MCF 10A (cell line): Measurements from ENCODE around the gene IGFN1. TPM values are rescaled to one million over a fixed set of nuclear protein-coding genes. Genes with fewer than 3 reads are reported as not detected.
A peak's percentile ranks its signal among the peaks of the same experiment; 100 is the strongest.
"Not testable (repeated sequence)": the region's sequence is repeated elsewhere in the genome, so short reads cannot be mapped to it uniquely, and the experiment has no call there.

ENCODE experiments used
- BruUV-seq: library from RNA; stranded (reverse); fragments of 400-500 nt; replicated peaks from 2 replicates; lab custom pipeline; 2021; lab: Mats Ljungman, UMichigan
- CTCF ChIA-PET: fragments of 300-600 bp; sonication (Branson Sonifier 250); formaldehyde crosslinking; extraction: SDS; loops from one replicate; lab custom pipeline; 2021; ENCODE audit warnings: antibody characterized with exemption, inconsistent platforms; lab: Yijun Ruan, JAX
- POLR2A ChIA-PET: fragments of 300-600, 350-650 bp; sonication (Branson Sonifier 250); formaldehyde crosslinking; extraction: SDS; loops from one replicate; lab custom pipeline; 2020; ENCODE audit warnings: antibody characterized with exemption, inconsistent platforms; lab: Yijun Ruan, JAX
- DNase-seq: peaks from one replicate; pipeline ENCODE4 v3.0.0-alpha.2; 2018; ENCODE audit not compliant: unreplicated experiment
- H3K27ac Mint-ChIP-seq: one replicate; pipeline ENCODE4 v1.8.0; 2022; ENCODE audit warnings: mild to moderate bottlenecking, low read depth, mixed read lengths; ENCODE audit not compliant: unreplicated experiment
- H3K27me3 Mint-ChIP-seq: one replicate; pipeline ENCODE4 v1.8.0; 2022; ENCODE audit warnings: mixed read lengths; ENCODE audit not compliant: insufficient read depth, unreplicated experiment
- H3K36me3 Mint-ChIP-seq: one replicate; pipeline ENCODE4 v1.8.0; 2022; ENCODE audit warnings: mild to moderate bottlenecking, moderate library complexity, mixed read lengths; ENCODE audit not compliant: insufficient read depth, unreplicated experiment
- H3K4me1 Mint-ChIP-seq: one replicate; pipeline ENCODE4 v1.8.0; 2022; ENCODE audit warnings: mixed read lengths; ENCODE audit not compliant: insufficient read depth, unreplicated experiment
- H3K4me3 Mint-ChIP-seq: one replicate; pipeline ENCODE4 v1.8.0; 2022; ENCODE audit warnings: mild to moderate bottlenecking, moderate library complexity, mixed read lengths; ENCODE audit not compliant: unreplicated experiment
- H3K9me3 Mint-ChIP-seq: one replicate; pipeline ENCODE4 v1.8.0; 2022; ENCODE audit warnings: mixed read lengths; ENCODE audit not compliant: unreplicated experiment
- intact Hi-C: fragments of 100-400 bp; cut with micrococcal nuclease; formaldehyde crosslinking; loops from 2 replicates; pipeline ENCODE4 v1.14.1; 2022
- total RNA-seq: library from RNA; stranded (reverse); gene quantifications from 2 replicates; pipeline ENCODE4 v1.2.3, GENCODE V29; 2022
- TF ChIP-seq, protein P1 (sequence below): fragments of 200-600 bp; IDR thresholded peaks from one replicate; pipeline ENCODE4 v1.8.0; 2022; ENCODE audit warnings: antibody characterized with exemption, mild to moderate bottlenecking; ENCODE audit not compliant: unreplicated experiment

Gene IGFN1
- total RNA-seq, 1 experiment from 2014 or later, result 0.26 TPM

DNA sequence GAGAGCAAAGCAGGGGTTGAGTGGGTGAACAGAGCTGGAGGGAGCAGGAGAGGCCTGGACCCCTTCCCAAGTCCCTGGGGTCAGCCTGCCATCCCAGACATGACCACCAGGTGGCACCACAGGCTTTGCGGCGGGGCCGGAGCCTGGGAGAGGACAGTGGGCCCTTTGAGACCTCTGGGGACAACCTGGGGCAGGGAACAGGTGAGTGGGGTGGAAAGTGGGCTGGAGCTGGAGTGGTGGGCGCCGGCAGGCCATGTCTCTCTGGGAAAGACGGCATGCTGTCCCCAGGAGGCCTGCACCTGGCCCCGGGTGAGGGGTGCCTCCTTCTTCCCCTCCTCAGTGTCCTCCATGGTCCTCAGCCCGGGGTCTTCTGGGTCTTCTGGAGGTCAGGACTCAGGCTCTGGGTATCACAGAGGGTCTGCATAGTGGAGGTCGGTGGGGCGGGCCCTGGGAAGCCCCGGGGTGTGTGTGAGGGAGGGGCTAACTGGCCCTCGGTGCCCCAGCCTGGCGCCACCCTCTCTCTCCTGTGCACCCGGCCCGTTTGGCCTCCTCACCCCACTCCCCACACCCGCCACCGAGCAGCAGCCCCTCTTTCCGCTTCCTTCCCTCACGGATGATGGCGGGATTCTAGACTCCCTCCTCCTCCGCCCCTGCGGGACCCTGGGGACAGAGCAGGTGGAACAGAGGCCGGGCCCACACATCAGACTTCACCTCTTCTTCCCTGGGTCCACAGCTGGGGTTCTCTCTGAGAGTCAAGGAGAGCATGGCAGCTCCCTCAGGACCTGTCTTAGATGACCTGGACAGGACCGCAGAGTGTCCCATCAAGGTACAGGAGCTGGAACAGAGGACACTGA is 64.2 kb downstream of the IGFN1 start:
- ChIA-PET CTCF (interaction anchor here (0.6 to 8.7 kb wide), 62 partner anchors 11 to 1402 kb away, joined by 3 to 550 read pairs (median 5); partner anchors contain the start of gene PKP1), POLR2A (interaction anchor here (0.6 to 2.6 kb wide), 22 partner anchors 8 to 276 kb away, joined by 3 to 19 read pairs (median 6); no protein-coding TSS in a partner anchor)
- Mint-ChIP-seq H3K4me3 (no peak overlapping the region), H3K9me3 (no peaks in the 10 kb centered on the region), H3K27ac (no peak overlapping the region), H3K36me3 (no peaks in the 10 kb centered on the region), H3K4me1 (no peaks in the 10 kb centered on the region), H3K27me3 (no peaks in the 10 kb centered on the region)
- TF ChIP-seq, protein P1, sequence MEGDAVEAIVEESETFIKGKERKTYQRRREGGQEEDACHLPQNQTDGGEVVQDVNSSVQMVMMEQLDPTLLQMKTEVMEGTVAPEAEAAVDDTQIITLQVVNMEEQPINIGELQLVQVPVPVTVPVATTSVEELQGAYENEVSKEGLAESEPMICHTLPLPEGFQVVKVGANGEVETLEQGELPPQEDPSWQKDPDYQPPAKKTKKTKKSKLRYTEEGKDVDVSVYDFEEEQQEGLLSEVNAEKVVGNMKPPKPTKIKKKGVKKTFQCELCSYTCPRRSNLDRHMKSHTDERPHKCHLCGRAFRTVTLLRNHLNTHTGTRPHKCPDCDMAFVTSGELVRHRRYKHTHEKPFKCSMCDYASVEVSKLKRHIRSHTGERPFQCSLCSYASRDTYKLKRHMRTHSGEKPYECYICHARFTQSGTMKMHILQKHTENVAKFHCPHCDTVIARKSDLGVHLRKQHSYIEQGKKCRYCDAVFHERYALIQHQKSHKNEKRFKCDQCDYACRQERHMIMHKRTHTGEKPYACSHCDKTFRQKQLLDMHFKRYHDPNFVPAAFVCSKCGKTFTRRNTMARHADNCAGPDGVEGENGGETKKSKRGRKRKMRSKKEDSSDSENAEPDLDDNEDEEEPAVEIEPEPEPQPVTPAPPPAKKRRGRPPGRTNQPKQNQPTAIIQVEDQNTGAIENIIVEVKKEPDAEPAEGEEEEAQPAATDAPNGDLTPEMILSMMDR, result peak; percentile 100
- BruUV-seq, result no TSS peak
- peak; percentile 80 for DNase-seq
- intact Hi-C loops, result loop anchor here (1.0 kb wide), 3 partner anchors 91 to 153 kb away; no protein-coding TSS in a partner anchor

- H3K27ac Mint-ChIP-seq, result no peak overlapping the region
- no peaks in the 10 kb centered on the region for H3K27me3 Mint-ChIP-seq
- no peak overlapping the region for H3K4me3 Mint-ChIP-seq
- DNase-seq, result no peak
- H3K4me1 Mint-ChIP-seq, result peaks cover 6% of the 10 kb centered on the region
- H3K36me3 Mint-ChIP-seq, result no peaks in the 10 kb centered on the region
- BruUV-seq, result no TSS peak
- TF ChIP-seq, protein P1, result no peak
- no peaks in the 10 kb centered on the region for H3K9me3 Mint-ChIP-seq
- intact Hi-C loops, result no loop called here
- CTCF ChIA-PET, result interaction anchor here (1.0 to 8.7 kb wide), 23 partner anchors 10 to 240 kb away, joined by 3 to 550 read pairs (median 19); partner anchors contain the start of gene PKP1
- POLR2A ChIA-PET, result interaction anchor here (0.6 to 2.6 kb wide), 9 partner anchors 11 to 275 kb away, joined by 3 to 19 read pairs (median 12); no protein-coding TSS in a partner anchor
These were observed 65.1 kb downstream of the IGFN1 start for GRCh38 chr1:201255479-201256362.

GRCh38 chr1:201258132-201258531 is 67.5 kb downstream of the IGFN1 start:
- CTCF ChIA-PET, result interaction anchor here (0.7 to 22.1 kb wide), 10 partner anchors 9 to 255 kb away, joined by 3 to 474 read pairs (median 46); partner anchors contain the start of gene PKP1
- POLR2A ChIA-PET, result interaction anchor here (3.3 to 46.7 kb wide), 3 partner anchors 11 to 90 kb away, joined by 21 to 3819 read pairs (median 41); partner anchors contain the start of gene PKP1
- peaks cover 16% of the 10 kb centered on the region for H3K4me1 Mint-ChIP-seq
- H3K27ac Mint-ChIP-seq, BruUV-seq, H3K9me3 Mint-ChIP-seq, intact Hi-C loops, H3K4me3 Mint-ChIP-seq, H3K36me3 Mint-ChIP-seq, DNase-seq, H3K27me3 Mint-ChIP-seq: not testable (repeated sequence)

- Mint-ChIP-seq H3K27ac (no peak overlapping the region), H3K27me3 (no peaks in the 10 kb centered on the region), H3K36me3 (no peaks in the 10 kb centered on the region), H3K4me3 (no peak overlapping the region), H3K4me1 (peaks cover 16% of the 10 kb centered on the region), H3K9me3 (no peaks in the 10 kb centered on the region)
- intact Hi-C loops, result no loop called here
- DNase-seq, result no peak
- ChIA-PET POLR2A (interaction anchor here (0.6 to 46.7 kb wide), 12 partner anchors 8 to 139 kb away, joined by 3 to 3819 read pairs (median 20); partner anchors contain the start of gene PKP1), CTCF (interaction anchor here (0.7 to 22.1 kb wide), 19 partner anchors 9 to 288 kb away, joined by 3 to 474 read pairs (median 8); partner anchors contain the start of gene PKP1)
- no TSS peak for BruUV-seq
- TF ChIP-seq, protein P1, result no peak
These were observed 68.2 kb downstream of the IGFN1 start for GRCh38 chr1:201258763-201259230.
